COR-L47 (cell line): ENCODE measurements around the gene PDPN.

Experiments
- DNase-seq: peaks from one replicate; lab custom pipeline; 2025; lab: John Stamatoyannopoulos, UW

PDPN gene

DNA sequence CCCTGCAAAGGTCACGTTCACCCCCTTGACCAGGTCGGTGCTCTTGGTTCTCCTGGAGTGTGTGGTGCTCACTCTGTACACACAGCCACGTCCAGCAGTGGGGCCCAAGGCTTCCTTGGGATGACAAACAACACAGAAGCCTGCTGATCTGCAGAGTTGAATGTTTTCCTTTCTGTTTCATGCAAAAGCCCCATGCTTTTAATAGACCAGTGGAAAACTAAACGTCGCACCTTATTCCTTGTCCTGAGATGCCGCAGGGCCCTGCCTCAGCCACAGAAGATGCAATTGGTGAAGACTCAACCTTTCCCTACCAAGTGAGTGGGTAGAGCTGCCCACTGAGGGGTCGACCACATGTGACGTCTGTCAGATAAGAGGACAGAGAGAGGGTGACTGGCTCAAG lies 5.8 kb upstream of the PDPN start:
- no peak for DNase-seq

DNA sequence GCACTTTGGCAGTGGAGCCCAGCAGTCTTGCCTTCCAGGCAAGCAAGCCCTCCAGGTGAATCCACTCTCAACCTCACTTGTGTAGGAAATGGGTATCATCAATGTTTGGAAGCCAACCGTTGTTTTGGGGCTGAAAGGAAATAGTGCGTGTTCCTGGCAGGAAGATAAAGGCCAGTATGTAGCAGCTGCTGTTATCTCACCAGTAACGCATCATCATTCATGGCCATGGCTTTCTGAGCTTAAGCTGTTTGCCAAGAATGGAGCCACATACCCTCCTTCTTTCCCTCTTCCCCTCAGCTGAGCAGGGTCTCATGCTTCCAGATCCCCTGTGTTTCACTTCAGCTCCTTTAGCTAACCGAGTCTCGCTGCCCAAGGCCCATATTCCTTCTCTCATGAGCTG lies 2.2 kb upstream of the PDPN start:
- DNase-seq, result no peak

DNA sequence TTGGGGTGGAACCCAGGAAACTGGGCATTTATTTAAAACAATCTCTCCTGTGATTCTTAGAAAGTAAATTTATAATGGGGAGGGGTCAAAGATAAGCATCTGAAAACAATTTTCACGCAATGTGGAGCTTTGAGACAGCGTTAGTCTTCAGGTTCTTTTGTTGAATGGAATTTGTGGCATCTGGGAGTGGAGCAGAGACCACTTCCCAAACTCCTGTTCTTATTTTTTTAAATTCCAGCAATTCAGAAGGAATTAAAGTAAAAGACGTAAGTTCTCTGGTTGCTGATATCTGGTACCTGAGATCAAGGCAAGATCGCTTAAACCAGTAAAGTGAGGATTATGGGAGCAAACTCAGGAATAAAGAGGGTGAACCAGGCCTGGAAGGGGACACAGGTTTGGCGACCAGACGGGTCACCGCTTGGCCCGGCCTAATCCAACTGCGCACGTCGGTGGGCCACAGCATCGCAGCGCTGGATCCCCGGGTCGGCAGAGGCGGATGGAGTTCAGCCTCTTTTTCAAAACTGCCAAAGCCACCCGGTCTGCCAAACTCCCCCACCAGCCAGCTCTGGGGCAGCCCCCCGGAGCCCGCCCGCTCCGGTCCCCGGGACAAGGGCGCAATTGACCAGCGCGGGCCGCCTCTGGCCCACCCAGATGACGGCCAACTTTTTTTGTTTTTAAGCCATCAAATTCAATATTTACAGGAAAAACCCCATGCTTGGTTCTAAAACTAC lies 754 bp upstream of the PDPN start:
- DNase-seq, result no peak

DNA sequence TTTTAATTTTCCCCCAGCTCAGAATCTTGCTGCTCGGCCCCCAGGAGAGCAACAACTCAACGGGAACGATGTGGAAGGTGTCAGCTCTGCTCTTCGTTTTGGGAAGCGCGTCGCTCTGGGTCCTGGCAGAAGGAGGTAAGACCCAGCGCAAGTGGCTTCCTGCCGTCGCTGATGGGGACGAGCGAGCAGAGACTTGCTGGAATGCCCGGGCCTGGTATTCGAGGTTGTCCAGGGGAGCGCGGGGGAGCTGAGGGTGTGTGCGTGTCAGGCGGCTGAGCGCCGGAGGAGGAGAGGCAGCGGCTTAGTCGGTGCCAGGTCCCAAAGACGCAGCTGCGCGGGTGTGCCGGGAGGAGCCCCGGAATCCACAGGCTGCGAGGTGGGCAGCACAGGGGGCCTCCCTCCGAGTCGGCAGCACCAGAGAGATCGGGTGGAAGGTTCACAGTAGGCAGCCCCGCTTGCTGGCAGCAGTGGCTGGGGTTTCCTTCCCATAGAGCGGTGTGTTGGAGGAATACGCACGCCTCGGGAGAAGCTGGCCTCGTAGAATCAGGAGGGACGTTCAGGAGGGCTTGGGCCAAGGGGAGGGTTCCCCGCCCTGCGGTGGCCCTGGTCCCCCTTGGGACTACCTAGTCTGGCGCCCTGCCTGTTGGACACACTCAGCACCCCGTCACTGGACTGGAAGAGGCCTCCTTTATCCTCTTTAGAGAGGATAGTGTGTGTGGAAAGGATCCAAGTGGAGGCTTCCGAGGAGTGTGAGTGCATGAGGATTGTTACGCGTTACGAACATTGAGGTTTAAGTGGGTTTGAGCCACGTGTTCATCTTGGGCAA lies 547 bp downstream of the PDPN start:
- DNase-seq, result no peak

DNA sequence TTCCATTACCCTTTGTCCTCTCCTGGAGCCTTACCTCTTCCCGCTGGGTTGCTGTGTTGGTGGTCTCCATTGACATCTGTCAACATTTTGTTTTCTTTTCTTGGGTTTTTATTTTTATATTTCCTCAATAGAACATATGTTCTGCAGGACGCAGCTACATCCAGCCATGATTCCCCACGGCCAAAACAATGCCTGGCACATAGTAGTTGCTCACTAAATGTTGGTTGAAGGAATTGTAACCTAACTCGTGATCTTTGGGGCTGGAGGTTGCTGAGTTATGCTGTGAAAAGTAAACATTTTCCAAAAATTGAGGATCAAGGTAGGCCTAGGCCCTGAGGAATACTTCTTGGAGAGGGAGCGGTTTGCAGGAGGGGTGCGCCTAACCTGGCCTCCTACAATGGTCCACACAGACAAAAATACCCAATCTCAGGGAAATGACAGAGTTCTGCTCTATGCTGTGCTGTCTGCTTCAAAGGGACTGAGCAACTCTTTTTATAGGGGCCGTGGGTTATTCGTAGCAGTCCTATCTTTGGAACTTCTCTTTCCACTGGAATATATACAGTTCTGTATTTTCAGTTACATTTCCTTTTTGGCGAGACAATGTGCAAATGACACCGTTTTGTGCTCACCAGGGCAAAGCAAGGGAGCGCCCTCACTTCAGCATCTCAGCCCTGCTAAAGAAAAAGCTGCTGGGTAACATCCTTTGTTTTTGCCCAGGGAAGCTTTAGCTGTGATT lies 1.4 kb downstream of the PDPN start:
- DNase-seq, result no peak

DNA sequence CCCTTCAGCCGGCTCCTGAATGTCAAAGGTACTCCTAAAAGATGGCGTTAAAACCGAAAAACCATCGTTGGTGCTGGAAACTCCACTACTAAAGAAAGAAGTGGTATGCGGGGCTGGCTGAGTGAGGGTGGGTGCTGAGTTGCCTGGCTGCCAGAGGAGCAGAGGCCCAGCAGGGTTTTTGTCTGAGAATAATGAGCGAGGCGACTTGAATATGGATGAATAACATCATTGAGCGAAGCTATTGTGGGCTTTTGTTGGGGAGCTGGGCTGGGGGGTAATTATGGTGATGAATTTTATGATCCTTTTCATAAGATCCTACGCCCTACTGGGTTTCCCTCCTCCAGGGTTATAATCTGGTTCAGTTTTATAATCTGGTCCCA lies 2.0 kb downstream of the PDPN start:
- peak; percentile 16 for DNase-seq

DNA sequence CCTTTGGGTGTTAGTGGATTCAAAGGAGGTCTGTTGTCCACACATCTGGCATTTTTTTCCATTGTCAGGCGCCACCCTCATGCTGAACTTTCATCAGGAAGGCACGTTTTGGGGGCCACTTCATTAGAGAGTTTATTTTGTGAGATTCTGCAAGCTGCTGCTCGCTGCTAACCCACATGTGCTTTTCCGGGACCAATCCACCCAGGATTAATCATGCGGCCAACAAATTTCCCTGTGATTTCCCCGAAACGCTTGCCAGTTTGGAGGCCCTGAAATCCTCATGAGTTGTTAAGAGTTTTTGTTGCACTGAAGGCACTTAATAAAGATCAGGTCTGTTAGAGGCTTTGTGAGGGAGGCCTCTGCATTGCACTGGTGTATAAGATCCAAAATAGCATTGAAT lies 2.4 kb downstream of the PDPN start:
- DNase-seq, result no peak

DNA sequence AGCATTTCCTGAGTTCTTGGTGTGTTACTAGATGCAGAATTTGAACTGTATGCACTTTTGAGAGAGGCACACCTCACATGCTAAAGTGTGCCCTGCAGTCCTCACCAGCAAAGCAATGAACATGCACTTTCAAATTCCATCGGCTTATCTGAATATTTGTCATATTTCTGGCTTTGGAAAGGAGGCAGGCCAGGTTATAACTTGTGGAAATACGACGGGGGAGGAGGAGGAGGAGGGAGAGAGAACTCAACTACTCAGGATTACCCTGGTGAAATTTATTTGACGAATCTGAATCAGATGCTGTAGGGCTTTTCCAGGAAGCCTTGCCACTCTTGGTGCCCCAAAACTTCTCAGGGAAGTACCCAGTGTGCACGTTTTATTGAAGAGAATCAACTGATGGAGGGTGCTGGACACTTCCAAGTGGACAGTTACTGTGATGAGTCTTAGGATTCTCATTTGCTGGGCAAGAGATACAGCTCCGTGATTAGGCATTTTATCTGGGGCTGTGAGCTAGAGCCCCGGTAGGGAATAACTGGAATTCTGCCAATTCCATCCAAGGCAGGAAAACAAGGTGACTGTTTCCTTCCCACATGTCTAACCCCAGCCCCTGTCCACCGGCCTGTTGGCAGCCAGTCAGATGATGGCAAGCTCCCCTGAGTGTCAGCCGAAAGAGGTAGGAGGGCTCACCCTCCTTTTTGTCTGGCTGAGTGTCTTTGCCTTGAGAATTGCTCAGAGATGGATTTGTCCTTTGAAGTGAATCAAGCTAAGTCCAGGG lies 3.8 kb downstream of the PDPN start:
- no peak for DNase-seq

DNA sequence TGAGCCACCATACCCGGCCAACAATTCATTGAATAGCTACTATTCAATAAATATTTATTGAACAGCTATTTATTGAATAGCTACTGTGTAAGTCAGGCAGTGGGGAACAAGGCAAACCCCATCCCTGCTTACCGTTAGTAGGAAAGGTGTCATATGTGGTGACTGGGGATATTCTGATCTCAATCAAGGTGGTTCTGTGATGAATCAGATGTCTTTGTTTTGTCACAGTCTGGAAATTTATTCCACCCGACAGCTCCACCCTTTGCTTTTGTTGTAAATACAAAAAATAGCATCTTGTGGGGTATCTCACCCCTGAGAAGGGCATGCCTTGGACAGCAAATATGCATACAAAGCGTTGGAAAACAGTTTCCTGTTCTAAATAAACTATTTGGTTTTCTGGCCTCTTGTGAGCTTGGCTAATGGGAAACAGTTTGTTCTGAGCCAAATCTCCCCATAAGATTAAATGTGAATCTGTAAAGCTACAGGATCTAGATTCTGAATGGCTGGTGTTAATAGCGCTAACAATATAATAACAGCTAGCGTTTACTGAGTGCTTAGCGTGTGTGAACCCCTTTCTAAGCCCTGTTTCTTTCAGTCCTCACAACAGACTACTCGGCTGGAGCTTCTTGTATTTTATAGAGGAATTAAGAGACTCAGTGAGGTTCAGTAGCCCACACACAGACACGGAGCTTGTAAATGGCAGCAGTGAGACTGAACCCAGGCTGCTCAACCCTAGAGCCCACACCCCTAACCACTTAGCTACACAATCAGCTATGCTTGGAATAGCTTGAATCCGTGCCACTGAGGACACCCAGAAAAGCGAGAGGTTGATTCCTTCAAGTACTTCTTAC lies 5.5 kb downstream of the PDPN start:
- DNase-seq, result no peak

DNA sequence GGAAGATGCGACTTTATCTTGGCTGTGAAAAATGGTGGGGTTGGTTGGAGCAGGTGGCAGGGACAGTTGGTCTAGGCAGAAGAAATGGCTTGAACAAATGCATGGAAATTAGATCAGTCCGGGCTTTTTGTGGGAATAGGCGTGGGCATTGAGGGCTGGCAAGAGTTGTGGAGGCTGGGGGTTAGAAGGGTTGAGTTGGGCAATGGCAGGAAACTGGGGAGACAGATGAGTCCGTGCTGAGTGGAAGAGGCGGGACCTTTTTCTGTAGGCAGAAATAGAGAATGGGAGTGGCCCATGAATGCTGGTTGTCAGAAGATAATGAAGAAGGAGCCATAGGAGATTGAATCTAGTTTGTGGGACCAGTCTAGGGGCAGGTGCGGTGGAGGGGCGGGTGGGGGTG lies 6.9 kb downstream of the PDPN start:
- DNase-seq, result no peak

DNA sequence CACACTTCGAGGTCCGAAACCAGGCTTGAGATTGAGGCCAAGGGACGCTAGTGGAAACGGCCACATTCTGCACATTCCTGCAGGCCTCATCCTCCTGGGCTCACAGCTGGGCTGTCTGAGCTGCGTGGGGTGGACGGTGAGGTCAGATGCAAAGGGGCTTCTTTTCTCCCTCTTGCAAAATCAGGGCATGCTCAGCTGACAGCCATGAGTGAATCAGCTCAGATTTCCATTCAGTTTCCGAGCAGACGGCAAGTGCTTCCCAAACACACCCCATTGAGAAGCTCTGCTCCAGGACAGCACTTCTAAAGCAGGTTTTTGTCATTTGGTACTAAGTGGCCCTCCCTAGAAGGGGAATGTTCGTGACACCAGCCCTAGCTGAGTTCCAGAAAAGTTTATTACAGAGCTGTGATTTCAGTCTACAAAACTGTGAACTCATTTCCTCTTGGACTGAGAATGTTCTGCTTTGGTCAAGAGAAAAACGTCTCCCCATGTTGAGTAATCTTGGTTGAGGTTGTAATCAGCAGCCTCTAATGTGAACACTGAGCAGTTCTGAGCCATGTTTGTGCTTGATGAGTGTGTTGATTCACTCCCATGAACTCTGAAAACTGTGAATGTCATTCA lies 10.0 kb downstream of the PDPN start:
- no peak for DNase-seq

DNA sequence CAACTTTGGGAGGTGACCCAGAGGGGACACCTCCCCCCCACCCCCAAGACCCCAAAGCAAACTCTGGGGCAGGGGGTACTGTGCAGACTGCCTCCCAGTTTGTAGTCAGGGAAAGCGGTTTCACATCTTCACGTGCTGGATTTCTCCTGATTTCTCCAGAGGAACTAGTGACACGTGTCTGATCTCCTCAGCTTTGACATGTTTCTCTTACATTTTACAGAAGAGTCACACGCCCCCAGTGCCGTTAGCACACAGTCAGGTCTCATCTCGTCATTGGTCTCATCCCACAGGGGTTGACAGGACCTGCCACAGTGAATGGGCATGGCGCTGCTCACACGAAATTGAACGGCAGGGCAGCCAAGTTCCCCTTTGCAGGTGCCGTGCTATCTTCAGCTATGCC lies 11.8 kb downstream of the PDPN start:
- no peak for DNase-seq

DNA sequence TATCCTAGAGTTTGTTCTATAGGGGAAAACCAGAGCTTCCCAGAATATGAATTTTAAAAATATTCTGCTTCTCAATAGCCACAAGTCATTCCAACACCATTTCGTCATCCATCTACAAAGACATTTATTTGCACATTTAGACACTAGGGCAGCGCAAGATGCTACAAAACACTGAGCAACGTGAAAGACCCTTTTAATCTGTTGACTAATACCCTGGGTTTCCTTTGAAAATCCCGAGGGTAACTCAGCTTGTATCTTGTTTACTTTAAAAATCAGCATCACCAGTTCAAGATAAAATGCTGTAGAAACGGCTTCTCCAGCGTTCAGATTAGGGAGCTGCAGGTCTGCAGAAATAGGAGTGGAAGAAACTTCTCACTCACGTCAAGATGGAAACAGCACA lies 13.5 kb downstream of the PDPN start:
- DNase-seq, result no peak

DNA sequence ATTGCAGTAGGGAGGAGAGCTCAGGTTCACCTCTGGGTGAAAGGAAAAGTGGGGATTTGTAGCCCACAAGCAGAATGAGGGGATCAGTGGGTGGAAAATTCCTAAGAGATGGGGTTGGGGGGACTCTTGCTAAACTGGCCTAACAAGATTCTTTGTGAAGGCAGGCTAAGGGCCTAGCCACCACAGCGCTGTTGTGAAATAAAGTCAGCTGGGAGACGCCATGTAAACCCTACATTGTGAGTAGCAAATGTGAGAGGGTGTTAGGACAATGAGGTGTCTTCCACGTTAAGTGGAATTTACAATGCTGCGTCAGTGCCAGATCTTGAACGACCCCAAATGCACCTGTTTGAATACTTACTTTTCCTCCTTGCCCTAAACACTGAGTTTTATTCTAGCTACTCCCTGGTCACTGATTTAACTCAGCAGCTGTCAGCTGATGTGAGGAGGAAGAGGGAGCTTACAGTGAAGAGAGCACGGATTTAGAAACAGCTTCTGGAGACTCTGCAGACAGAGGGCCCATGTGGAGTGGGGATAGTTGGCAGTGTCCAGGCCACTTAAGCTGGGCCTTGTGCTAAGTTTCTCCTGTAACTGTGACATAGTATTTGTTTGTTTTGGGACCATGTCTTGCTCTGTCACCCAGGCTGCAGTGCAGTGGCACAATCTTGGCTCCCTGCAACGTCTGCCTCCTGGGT lies 17.3 kb downstream of the PDPN start:
- DNase-seq, result no peak

DNA sequence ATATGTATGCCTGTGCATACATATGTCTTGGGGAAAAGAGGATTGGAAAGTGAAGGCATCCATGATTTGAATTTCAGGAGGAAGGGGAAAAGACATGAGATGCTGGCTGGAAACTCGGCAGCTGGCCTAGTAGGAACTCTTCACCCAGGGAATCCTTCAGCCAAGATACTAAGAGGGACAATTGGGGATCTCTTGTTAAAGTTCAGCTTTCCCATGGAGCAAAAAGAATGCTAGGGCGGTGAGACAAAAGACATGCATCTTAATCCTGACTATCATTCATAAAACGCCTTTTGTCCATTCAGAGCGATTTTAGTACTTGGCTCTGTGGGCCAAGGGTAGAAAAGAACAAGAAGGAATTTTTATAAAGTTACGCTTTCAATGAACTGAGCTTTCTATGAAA lies 20.5 kb downstream of the PDPN start:
- DNase-seq, result no peak

DNA sequence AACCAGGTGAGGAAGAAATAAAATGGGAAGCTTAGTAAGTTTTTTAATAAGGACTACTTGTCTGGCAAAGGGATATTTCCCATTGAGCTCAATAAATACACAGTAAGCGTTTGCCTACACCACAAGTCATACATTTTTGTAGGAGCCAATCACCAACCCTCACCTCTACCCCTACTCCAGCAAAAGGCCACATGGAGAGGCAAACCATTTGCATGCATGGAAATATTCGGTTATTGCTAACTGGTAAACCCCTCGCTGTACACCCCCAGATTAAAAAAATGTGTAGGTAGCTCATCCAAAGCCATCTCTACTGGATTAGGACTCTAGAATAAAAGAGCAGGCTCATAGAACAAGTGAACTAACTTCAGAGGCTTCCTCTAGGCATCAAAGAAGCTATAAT lies 21.1 kb downstream of the PDPN start:
- DNase-seq, result no peak

DNA sequence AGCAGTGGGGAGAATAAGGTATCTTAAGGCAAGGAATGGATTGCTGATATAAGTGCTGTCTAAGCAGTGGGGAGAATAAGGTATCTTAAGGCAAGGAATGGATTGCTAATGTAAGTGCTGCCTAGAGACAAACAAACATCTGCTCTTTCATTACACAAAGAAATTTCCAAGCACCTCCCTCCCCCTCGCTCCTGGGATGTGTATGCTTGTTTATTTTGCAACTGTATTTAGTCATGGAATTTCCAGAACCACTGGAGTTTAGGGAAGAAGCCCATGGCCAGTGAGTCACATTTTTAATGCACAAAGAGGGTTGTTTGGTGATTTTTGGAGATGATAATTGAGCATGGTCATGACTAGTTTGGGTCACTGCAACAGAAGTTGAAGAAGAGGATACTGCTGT lies 21.5 kb downstream of the PDPN start:
- no peak for DNase-seq

DNA sequence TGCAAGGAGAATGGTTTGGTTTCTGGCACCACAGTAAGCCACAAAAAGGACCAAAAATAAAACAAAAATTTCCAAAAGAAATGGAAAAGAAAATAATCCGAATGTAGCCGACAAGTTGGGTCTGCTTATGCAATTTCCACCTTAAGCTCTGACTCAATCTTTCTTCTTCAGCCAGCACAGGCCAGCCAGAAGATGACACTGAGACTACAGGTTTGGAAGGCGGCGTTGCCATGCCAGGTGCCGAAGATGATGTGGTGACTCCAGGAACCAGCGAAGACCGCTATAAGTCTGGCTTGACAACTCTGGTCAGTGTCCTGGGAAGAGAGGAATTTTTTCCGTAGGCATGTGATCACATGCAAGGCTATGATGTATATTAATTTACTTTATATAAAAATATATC lies 23.4 kb downstream of the PDPN start:
- no peak for DNase-seq

DNA sequence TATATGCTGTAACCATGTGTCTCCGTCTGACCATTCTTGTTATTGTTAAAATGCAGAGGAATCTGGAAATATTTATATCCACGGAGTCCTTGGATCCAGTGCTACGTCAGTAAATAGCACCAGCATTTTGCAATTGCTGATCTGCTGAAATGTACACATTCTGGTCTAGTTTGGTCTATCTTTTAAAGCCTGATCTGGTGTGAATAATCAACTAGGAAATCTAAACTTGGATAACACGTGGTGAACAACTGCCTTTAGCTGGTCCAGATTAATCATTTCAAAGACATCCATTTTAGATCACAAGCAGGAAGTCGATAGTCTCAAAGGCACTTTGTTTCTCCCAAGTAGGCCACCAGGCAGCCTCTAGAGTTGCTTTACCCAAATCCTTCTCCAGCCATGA lies 32.6 kb downstream of the PDPN start:
- no peak for DNase-seq

DNA sequence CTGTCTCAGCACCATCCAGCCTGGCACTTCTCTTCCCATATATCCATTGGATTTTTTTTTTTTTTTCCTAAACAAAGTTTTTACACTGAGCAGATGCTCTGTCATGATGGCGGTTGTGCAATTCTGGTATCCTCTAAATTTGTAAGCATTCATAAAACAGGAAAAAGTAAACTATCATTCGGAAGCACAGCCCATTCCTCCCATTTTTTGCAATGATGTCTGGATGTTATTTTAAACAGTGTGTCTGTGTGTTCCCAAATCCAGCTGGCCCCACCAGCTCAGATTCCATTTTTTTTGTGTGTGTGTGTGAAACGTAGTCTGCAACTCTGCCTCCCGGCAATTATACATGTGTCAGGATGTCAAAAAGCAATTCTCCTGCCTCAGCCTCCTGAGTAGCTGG lies 33.5 kb downstream of the PDPN start:
- no peak for DNase-seq
